ENCODE data around the gene CERK.

DNA sequence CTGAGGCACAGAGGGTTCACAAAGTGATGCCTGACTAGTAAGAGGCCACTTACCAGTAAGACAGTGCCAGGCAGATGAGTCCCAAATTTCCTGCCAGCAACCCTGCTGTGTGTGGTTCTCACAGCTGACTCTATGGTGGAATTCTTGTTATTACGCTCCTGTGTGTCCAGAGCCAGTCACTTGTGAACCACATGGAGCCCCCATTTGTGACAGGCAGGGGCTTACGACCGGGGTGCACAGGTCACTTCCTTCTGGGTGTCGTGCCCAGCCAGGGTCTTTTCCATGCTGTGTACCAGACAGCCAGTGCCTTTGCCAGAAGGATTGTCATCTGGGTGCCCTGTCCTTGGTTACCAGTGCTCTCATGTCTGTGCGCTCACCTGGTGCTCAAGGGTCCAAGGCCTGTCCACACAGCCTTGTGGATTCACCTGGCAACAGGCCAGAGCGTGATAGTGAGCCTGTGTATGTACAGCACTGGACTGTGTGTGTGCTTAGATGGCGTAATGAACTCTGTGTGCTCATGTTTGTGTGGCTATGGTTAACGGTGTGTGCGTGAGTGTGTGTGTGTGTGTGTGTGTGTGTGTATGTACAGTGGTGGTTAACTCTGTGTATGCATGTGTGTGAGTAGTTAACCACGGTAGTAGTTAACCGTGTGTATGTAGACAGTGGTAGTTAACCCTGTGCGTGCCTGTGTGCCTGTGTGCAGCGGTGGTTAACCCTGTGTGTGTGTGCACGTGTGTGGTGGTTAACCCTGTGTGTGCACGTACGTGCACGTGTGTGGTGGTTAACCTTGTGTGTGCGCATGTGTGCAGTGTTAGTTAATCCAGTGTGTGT is 99.2 kb downstream of the CERK start:
- TF ChIP-seq ZNF23 (tag by site-specific recombination; IDR thresholded peaks at IDR 0.05; ENCODE audit: borderline replicate concordance) (no peak), ZNF510 (tag by site-specific recombination; IDR thresholded peaks at IDR 0.05; ENCODE audit: insufficient replicate concordance) (no peak), TCF7L2 (IDR thresholded peaks at IDR 0.05; ENCODE audit: borderline replicate concordance, low read depth, low read length) (no peak), ZEB2 (tag by site-specific recombination; IDR thresholded peaks at IDR 0.05) (no peak), ZNF658 (tag by site-specific recombination; IDR thresholded peaks at IDR 0.05) (0 out of 2 replicates have a peak, but pooled peaks have one; percentile 61)
- TF ChIP-seq, protein P1, sequence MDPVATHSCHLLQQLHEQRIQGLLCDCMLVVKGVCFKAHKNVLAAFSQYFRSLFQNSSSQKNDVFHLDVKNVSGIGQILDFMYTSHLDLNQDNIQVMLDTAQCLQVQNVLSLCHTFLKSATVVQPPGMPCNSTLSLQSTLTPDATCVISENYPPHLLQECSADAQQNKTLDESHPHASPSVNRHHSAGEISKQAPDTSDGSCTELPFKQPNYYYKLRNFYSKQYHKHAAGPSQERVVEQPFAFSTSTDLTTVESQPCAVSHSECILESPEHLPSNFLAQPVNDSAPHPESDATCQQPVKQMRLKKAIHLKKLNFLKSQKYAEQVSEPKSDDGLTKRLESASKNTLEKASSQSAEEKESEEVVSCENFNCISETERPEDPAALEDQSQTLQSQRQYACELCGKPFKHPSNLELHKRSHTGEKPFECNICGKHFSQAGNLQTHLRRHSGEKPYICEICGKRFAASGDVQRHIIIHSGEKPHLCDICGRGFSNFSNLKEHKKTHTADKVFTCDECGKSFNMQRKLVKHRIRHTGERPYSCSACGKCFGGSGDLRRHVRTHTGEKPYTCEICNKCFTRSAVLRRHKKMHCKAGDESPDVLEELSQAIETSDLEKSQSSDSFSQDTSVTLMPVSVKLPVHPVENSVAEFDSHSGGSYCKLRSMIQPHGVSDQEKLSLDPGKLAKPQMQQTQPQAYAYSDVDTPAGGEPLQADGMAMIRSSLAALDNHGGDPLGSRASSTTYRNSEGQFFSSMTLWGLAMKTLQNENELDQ (tag by site-specific recombination; IDR thresholded peaks at IDR 0.05; ENCODE audit: low read depth) = no peak
- TF ChIP-seq, protein P2, sequence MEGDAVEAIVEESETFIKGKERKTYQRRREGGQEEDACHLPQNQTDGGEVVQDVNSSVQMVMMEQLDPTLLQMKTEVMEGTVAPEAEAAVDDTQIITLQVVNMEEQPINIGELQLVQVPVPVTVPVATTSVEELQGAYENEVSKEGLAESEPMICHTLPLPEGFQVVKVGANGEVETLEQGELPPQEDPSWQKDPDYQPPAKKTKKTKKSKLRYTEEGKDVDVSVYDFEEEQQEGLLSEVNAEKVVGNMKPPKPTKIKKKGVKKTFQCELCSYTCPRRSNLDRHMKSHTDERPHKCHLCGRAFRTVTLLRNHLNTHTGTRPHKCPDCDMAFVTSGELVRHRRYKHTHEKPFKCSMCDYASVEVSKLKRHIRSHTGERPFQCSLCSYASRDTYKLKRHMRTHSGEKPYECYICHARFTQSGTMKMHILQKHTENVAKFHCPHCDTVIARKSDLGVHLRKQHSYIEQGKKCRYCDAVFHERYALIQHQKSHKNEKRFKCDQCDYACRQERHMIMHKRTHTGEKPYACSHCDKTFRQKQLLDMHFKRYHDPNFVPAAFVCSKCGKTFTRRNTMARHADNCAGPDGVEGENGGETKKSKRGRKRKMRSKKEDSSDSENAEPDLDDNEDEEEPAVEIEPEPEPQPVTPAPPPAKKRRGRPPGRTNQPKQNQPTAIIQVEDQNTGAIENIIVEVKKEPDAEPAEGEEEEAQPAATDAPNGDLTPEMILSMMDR (tag by site-specific recombination; IDR thresholded peaks at IDR 0.05) = no peak
- TF ChIP-seq, protein P3, sequence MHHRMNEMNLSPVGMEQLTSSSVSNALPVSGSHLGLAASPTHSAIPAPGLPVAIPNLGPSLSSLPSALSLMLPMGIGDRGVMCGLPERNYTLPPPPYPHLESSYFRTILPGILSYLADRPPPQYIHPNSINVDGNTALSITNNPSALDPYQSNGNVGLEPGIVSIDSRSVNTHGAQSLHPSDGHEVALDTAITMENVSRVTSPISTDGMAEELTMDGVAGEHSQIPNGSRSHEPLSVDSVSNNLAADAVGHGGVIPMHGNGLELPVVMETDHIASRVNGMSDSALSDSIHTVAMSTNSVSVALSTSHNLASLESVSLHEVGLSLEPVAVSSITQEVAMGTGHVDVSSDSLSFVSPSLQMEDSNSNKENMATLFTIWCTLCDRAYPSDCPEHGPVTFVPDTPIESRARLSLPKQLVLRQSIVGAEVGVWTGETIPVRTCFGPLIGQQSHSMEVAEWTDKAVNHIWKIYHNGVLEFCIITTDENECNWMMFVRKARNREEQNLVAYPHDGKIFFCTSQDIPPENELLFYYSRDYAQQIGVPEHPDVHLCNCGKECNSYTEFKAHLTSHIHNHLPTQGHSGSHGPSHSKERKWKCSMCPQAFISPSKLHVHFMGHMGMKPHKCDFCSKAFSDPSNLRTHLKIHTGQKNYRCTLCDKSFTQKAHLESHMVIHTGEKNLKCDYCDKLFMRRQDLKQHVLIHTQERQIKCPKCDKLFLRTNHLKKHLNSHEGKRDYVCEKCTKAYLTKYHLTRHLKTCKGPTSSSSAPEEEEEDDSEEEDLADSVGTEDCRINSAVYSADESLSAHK (tag by site-specific recombination; IDR thresholded peaks at IDR 0.05) = no peak
- TF ChIP-seq, protein P4, sequence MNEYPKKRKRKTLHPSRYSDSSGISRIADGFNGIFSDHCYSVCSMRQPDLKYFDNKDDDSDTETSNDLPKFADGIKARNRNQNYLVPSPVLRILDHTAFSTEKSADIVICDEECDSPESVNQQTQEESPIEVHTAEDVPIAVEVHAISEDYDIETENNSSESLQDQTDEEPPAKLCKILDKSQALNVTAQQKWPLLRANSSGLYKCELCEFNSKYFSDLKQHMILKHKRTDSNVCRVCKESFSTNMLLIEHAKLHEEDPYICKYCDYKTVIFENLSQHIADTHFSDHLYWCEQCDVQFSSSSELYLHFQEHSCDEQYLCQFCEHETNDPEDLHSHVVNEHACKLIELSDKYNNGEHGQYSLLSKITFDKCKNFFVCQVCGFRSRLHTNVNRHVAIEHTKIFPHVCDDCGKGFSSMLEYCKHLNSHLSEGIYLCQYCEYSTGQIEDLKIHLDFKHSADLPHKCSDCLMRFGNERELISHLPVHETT (tag by site-specific recombination; IDR thresholded peaks at IDR 0.05) = no peak
- TF ChIP-seq, protein P5, sequence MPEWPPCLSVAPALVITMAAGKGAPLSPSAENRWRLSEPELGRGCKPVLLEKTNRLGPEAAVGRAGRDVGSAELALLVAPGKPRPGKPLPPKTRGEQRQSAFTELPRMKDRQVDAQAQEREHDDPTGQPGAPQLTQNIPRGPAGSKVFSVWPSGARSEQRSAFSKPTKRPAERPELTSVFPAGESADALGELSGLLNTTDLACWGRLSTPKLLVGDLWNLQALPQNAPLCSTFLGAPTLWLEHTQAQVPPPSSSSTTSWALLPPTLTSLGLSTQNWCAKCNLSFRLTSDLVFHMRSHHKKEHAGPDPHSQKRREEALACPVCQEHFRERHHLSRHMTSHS (tag by site-specific recombination; IDR thresholded peaks at IDR 0.05) = no peak

Measured in HEK293 (cell line).